Astrocyte (in vitro differentiated cells and primary cell): ENCODE measurements around the gene FUT2. TPM values are rescaled to one million over a fixed set of nuclear protein-coding genes. Genes with fewer than 3 reads are reported as not detected.

Experiments used
- DNase-seq: peaks from one replicate; pipeline ENCODE4 v3.0.0-alpha.2; 2010; ENCODE audit warnings: low read depth
- FAIRE-seq: peaks from 2 replicates; lab custom pipeline; 2011; peaks lifted over from hg19 to GRCh38; lab: Jason Lieb, UNC
- H2AFZ ChIP-seq: 2 replicates; pipeline ENCODE4 v1.6.0; 2012; ENCODE audit warnings: low read depth, low read length, inconsistent platforms
- H3K27ac ChIP-seq: 2 replicates; pipeline ENCODE4 v1.5.1; 2011; ENCODE audit warnings: low read depth, low read length, inconsistent platforms
- H3K27me3 ChIP-seq: 2 replicates; pipeline ENCODE4 v1.6.0; 2011; ENCODE audit warnings: low read length, inconsistent platforms; ENCODE audit not compliant: insufficient read depth
- H3K36me3 ChIP-seq: 2 replicates; pipeline ENCODE4 v1.5.1; 2011; ENCODE audit warnings: low read length, inconsistent platforms; ENCODE audit not compliant: insufficient read depth
- H3K4me1 ChIP-seq: 2 replicates; pipeline ENCODE4 v1.5.1; 2011; ENCODE audit warnings: low read length, inconsistent platforms; ENCODE audit not compliant: insufficient read depth
- H3K4me2 ChIP-seq: 2 replicates; pipeline ENCODE4 v1.6.0; 2012; ENCODE audit warnings: low read length, inconsistent platforms
- H3K4me3 ChIP-seq: 2 replicates; pipeline ENCODE4 v1.5.1; 2011; ENCODE audit warnings: low read depth, mild to moderate bottlenecking, low read length, inconsistent platforms; ENCODE audit not compliant: insufficient read depth
- H3K79me2 ChIP-seq: 2 replicates; pipeline ENCODE4 v1.6.0; 2012; ENCODE audit warnings: mild to moderate bottlenecking, low read length, inconsistent platforms; ENCODE audit not compliant: insufficient read depth
- H3K9ac ChIP-seq: 2 replicates; pipeline ENCODE4 v1.6.0; 2012; ENCODE audit warnings: mild to moderate bottlenecking, low read length, inconsistent platforms
- H3K9me3 ChIP-seq: 2 replicates; pipeline ENCODE4 v1.5.1; 2012; ENCODE audit warnings: low read depth, mild to moderate bottlenecking, low read length, inconsistent platforms; ENCODE audit not compliant: insufficient read depth
- H4K20me1 ChIP-seq: 2 replicates; pipeline ENCODE4 v1.6.0; 2012; ENCODE audit warnings: low read length, inconsistent platforms; ENCODE audit not compliant: insufficient read depth
- H3K27ac Mint-ChIP-seq: one replicate; pipeline ENCODE4 v1.8.0; 2021; ENCODE audit warnings: mild to moderate bottlenecking, mixed read lengths; ENCODE audit not compliant: unreplicated experiment
- H3K27me3 Mint-ChIP-seq: one replicate; pipeline ENCODE4 v1.8.0; 2021; ENCODE audit warnings: low read depth, mixed read lengths; ENCODE audit not compliant: unreplicated experiment
- H3K36me3 Mint-ChIP-seq: one replicate; pipeline ENCODE4 v1.8.0; 2021; ENCODE audit warnings: low read depth, mixed read lengths; ENCODE audit not compliant: unreplicated experiment
- H3K4me1 Mint-ChIP-seq: one replicate; pipeline ENCODE4 v1.8.0; 2021; ENCODE audit warnings: low read depth, mixed read lengths; ENCODE audit not compliant: unreplicated experiment
- H3K4me3 Mint-ChIP-seq: one replicate; pipeline ENCODE4 v1.8.0; 2021; ENCODE audit warnings: mild to moderate bottlenecking, moderate library complexity, mixed read lengths; ENCODE audit not compliant: unreplicated experiment
- H3K9me3 Mint-ChIP-seq: one replicate; pipeline ENCODE4 v1.8.0; 2021; ENCODE audit warnings: mild to moderate bottlenecking, mixed read lengths; ENCODE audit not compliant: unreplicated experiment
- CTCF ChIP-seq: IDR thresholded peaks from 2 replicates; pipeline ENCODE4 v1.5.1; 2011; ENCODE audit warnings: low read depth, mild to moderate bottlenecking, inconsistent platforms, low read length, moderate library complexity; ENCODE audit not compliant: insufficient read depth
- EZH2 ChIP-seq: IDR thresholded peaks from 2 replicates; pipeline ENCODE4 v1.6.1; 2012; ENCODE audit warnings: mild to moderate bottlenecking, low read length, inconsistent platforms; ENCODE audit not compliant: insufficient read depth
- total RNA-seq: library from RNA; stranded (reverse); gene quantifications from 2 replicates; pipeline ENCODE4 v1.2.1, GENCODE V29; 2021

Gene FUT2
- total RNA-seq, 1 donor from 2014 or later = not detected

DNA sequence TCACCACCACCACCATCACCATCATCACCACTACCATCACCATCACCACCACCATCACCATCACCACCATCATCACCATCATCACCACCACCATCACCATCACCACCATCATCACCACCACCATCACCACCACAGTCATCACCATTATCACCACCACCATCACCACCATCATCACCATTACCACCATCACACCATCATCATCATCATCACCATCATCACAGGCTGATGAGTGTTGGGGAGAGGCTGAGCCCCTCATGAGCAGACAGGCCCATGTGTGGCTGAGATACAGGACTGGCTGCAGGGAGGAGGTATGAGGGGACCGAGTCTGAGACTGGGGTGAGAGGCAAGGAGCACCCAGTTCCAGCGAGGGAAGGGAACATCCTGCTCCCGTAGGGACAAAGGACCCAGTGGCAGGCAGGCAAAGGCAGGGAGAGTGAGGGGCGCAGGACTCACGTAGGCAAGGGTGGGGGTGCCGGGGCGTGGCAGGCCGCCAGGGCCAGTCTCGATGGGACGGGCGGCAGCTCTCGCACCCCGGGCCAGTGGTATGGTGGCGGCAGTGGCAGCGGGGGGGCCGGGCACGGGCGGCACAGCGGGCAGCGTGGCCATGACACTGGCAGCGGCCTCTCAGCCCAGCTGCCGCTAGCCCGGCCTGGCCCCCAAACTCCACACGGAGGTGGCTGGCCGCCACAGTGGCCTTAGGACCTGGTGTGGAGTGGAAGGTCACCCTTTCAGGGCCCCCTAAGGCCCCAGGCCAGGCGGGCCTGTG lies 25.7 kb upstream of the FUT2 start:
- no peaks in the 10 kb centered on the region for H3K79me2 ChIP-seq
- H3K27ac Mint-ChIP-seq = no peak overlapping the region
- H3K27me3 ChIP-seq = no peaks in the 10 kb centered on the region
- no peak overlapping the region for H3K4me3 Mint-ChIP-seq
- H2AFZ ChIP-seq = no peak overlapping the region
- H3K27me3 Mint-ChIP-seq = peaks cover 21% of the 10 kb centered on the region
- TF ChIP-seq EZH2 (no peak), CTCF (no peak)
- no peak overlapping the region for H3K9ac ChIP-seq
- H3K27ac ChIP-seq = no peak overlapping the region
- peaks cover 3% of the 10 kb centered on the region for H3K9me3 ChIP-seq
- no peaks in the 10 kb centered on the region for H4K20me1 ChIP-seq
- H3K36me3 Mint-ChIP-seq = no peaks in the 10 kb centered on the region
- no peak overlapping the region for H3K4me3 ChIP-seq
- FAIRE-seq (no peak), DNase-seq (no peak)
- H3K4me2 ChIP-seq = no peak overlapping the region
- no peaks in the 10 kb centered on the region for H3K4me1 ChIP-seq
- H3K36me3 ChIP-seq = no peaks in the 10 kb centered on the region
- H3K4me1 Mint-ChIP-seq = no peaks in the 10 kb centered on the region
- no peaks in the 10 kb centered on the region for H3K9me3 Mint-ChIP-seq

GRCh38 chr19:48670699-48671445 lies 24.9 kb upstream of the FUT2 start:
- Mint-ChIP-seq H3K27me3 (peaks cover 26% of the 10 kb centered on the region), H3K36me3 (no peaks in the 10 kb centered on the region), H3K27ac (no peak overlapping the region), H3K9me3 (no peaks in the 10 kb centered on the region), H3K4me1 (no peaks in the 10 kb centered on the region), H3K4me3 (no peak overlapping the region)
- H4K20me1 ChIP-seq = no peaks in the 10 kb centered on the region
- no peak overlapping the region for H3K4me2 ChIP-seq
- TF ChIP-seq EZH2 (no peak), CTCF (no peak)
- DNase-seq (no peak), FAIRE-seq (no peak)
- H3K27ac ChIP-seq = no peak overlapping the region
- no peaks in the 10 kb centered on the region for H3K4me1 ChIP-seq
- H3K36me3 ChIP-seq = no peaks in the 10 kb centered on the region
- H3K9me3 ChIP-seq = peaks cover 3% of the 10 kb centered on the region
- H3K4me3 ChIP-seq = no peak overlapping the region
- no peak overlapping the region for H2AFZ ChIP-seq
- no peaks in the 10 kb centered on the region for H3K27me3 ChIP-seq
- no peak overlapping the region for H3K9ac ChIP-seq
- no peaks in the 10 kb centered on the region for H3K79me2 ChIP-seq
